ENCODE results near the gene ZPR1. TPM values are rescaled to one million over a fixed set of nuclear protein-coding genes. Genes with fewer than 3 reads are reported as not detected.

ZPR1 gene
- total and polyA plus RNA-seq, 2 of the 4 experiments (the other 2 are of a cell fraction) = 40.8 to 52.0 TPM

GRCh38 chr11:116730241-116730561 lies 57.6 kb downstream of the ZPR1 start:
- TF ChIP-seq CEBPB (IDR thresholded peaks at IDR 0.05; ENCODE audit: low read depth, low read length) (no peak), RFX5 (IDR thresholded peaks at IDR 0.05; ENCODE audit: low read depth, low read length) (no peak), CTCF (conservative IDR thresholded peaks at IDR 0.05; ENCODE audit: low read depth, low read length) (no peak), USF2 (IDR thresholded peaks at IDR 0.05; ENCODE audit: low read depth, low read length) (no peak), MXI1 (IDR thresholded peaks at IDR 0.05; ENCODE audit: borderline replicate concordance, low read depth, low read length) (no peak)
- BruUV-seq (replicated peaks) = no TSS peak
- ChIA-PET POLR2A (ENCODE audit: unreplicated experiment) (no interaction called here), CTCF (no interaction called here)
- no peak overlapping the region for H3K27ac ChIP-seq (ENCODE audit: insufficient read depth, low read length)
- WGBS, 2 experiments (ENCODE audit: extremely low coverage in 2 of 2, insufficient read length in 1 of 2) = 73% methylated on average over 2 of the region's 10 CpGs; no CpG with 5 or more reads in 1 of the 2 experiments
- no peak overlapping the region for H2AK5ac ChIP-seq (ENCODE audit: low read depth, low read length)
- H3K27me3 ChIP-seq (ENCODE audit: control insufficient read depth, insufficient read depth, low read length) = peaks cover 25% of the 10 kb centered on the region; the same call in 1 of the 2 replicates
- H3K9me3 ChIP-seq (ENCODE audit: control insufficient read depth, insufficient read depth, low read length) = no peaks in the 10 kb centered on the region
- intact Hi-C loops (cut with micrococcal nuclease) (no loop called here), dilution Hi-C loops (cut with HindIII; ENCODE audit: low sequenced_read_pairs, unreplicated experiment) (no loop called here), in situ Hi-C loops (cut with MboI; ENCODE audit: low sequenced_read_pairs) (no loop called here)
- H3K4me2 ChIP-seq (ENCODE audit: low read depth, low read length) = no peak overlapping the region
- H3K23ac ChIP-seq (ENCODE audit: low read depth, low read length) = no peak overlapping the region
- H4K5ac ChIP-seq (ENCODE audit: low read depth, low read length) = no peak overlapping the region
- H2BK120ac ChIP-seq (ENCODE audit: low read depth, low read length) = no peak overlapping the region
- H2BK5ac ChIP-seq (ENCODE audit: low read depth, low read length, poor library complexity, severe bottlenecking) = no peak overlapping the region
- H3K9me1 ChIP-seq (ENCODE audit: insufficient read depth, low read length) = peaks cover 6% of the 10 kb centered on the region; the same call in 1 of the 2 replicates
- no peak overlapping the region for H3K9ac ChIP-seq (ENCODE audit: low read depth, low read length)
- H3K4me1 ChIP-seq (ENCODE audit: control insufficient read depth, insufficient read depth, low read length) = peaks cover 8% of the 10 kb centered on the region; the same call in 1 of the 2 replicates
- H3K36me3 ChIP-seq (ENCODE audit: control insufficient read depth, insufficient read depth, low read length) = no peaks in the 10 kb centered on the region
- no peak overlapping the region for H3K14ac ChIP-seq (replicated peaks; ENCODE audit: low read depth, low read length)
- H2AFZ ChIP-seq (replicated peaks; ENCODE audit: low read length, poor library complexity) = no peak overlapping the region
- H3K4ac ChIP-seq (ENCODE audit: low read depth, low read length) = no peak overlapping the region
- no peak for ATAC-seq (ENCODE audit: low read depth)
- no peak overlapping the region for H2AK9ac ChIP-seq (replicated peaks; ENCODE audit: low read depth, low read length, poor library complexity)
- no peaks in the 10 kb centered on the region for H3K79me1 ChIP-seq (ENCODE audit: low read depth in 1 of 2, low read length in 2 of 2)
- DNase-seq = no peak
- H4K8ac ChIP-seq (ENCODE audit: low read depth in 2 of 2, low read length in 2 of 2) = no peak overlapping the region
- H4K20me1 ChIP-seq (ENCODE audit: insufficient read depth, low read length) = no peaks in the 10 kb centered on the region
- H2BK15ac ChIP-seq (ENCODE audit: low read depth, low read length) = no peak overlapping the region
- H3K56ac ChIP-seq (ENCODE audit: extremely low read depth, insufficient read depth, low read length) = no peak overlapping the region
- no peak overlapping the region for H3K18ac ChIP-seq (ENCODE audit: low read depth, low read length)
- H4K91ac ChIP-seq (ENCODE audit: insufficient read depth, low read depth, low read length) = no peak overlapping the region
- H3K4me3 ChIP-seq (ENCODE audit: insufficient read depth, low read depth, low read length) = no peak overlapping the region
- no peak overlapping the region for H2BK20ac ChIP-seq (ENCODE audit: low read depth, low read length)
